HepG2 (cell line): ENCODE data around the gene PHACTR1. TPM values are rescaled to one million over a fixed set of nuclear protein-coding genes. Genes with fewer than 3 reads are reported as not detected.

ENCODE experiments used
- ATAC-seq: fragments of 200-7000 bp; cut with Tn5 transposase; 3 replicates; pipeline ENCODE4 v1.9.1; 2020; ENCODE audit warnings: mild to moderate bottlenecking, moderate library complexity
- BruUV-seq: library from RNA; stranded (reverse); fragments of 400-500 nt; replicated peaks from 2 replicates; lab custom pipeline; 2021; lab: Mats Ljungman, UMichigan
- CTCF ChIA-PET: fragments of 300-600 bp; formaldehyde crosslinking; extraction: SDS; loops from one replicate; lab custom pipeline; 2021; ENCODE audit warnings: low total read pairs, inconsistent platforms, low intra/inter-chr PET ratio; lab: Yijun Ruan, JAX
- POLR2A ChIA-PET: fragments of 350-600 bp; sonication (Branson Sonifier 250); formaldehyde crosslinking; loops from one replicate; lab custom pipeline; 2020; ENCODE audit warnings: antibody characterized with exemption, inconsistent platforms; lab: Yijun Ruan, JAX
- DNase-seq: peaks from one replicate; pipeline ENCODE4 v3.0.0-alpha.2; 2015; ENCODE audit warnings: low spot score
- FAIRE-seq: peaks from 3 replicates; lab custom pipeline; 2011; peaks lifted over from hg19 to GRCh38; lab: Jason Lieb, UNC
- H2AFZ ChIP-seq: one replicate; pipeline ENCODE4 v1.6.1; 2011; ENCODE audit warnings: low read length, inconsistent platforms
- H3K27ac ChIP-seq: fragments of 300-600 bp; 3 replicates; pipeline ENCODE4 v1.8.0; 2011; ENCODE audit warnings: mixed run types, mild to moderate bottlenecking, mixed read lengths, low read length, inconsistent platforms; ENCODE audit not compliant: insufficient read depth; ENCODE audit errors: extremely low read length
- H3K27me3 ChIP-seq, 2 experiments: fragments of 200-600 bp in 1 of 2; 2 replicates in 1 of 2; 3 replicates in 1 of 2; pipeline versions ENCODE4 v1.6.0 to v1.8.0; 2011; ENCODE audit warnings: low read length in 2 of 2, mild to moderate bottlenecking in 2 of 2, moderate library complexity in 2 of 2, inconsistent platforms in 1 of 2; ENCODE audit not compliant: insufficient read depth in 2 of 2, control insufficient read depth in 1 of 2
- H3K36me3 ChIP-seq, 2 experiments: fragments of 200-600 bp in 1 of 2; replicated peaks in 1 of 2; 2 replicates in 1 of 2; 3 replicates in 1 of 2; pipeline versions ENCODE4 v1.5.1 to v1.8.0; 2011; ENCODE audit warnings: low read length in 2 of 2, inconsistent platforms in 1 of 2; ENCODE audit not compliant: insufficient read depth in 2 of 2, control insufficient read depth in 1 of 2
- H3K4me1 ChIP-seq: 2 replicates; pipeline ENCODE4 v1.5.1; 2012; ENCODE audit warnings: low read length, inconsistent platforms; ENCODE audit not compliant: insufficient read depth
- H3K4me2 ChIP-seq: 2 replicates; pipeline ENCODE4 v1.6.0; 2011; ENCODE audit warnings: low read depth, low read length, inconsistent platforms
- H3K4me3 ChIP-seq, 3 experiments: fragments of 200-600 bp in 1 of 3; sonication (generic), shearing (Covaris generic) in 1 of 3; replicated peaks in 1 of 3; 2 replicates each; pipeline ENCODE4 v1.5.1; 2011 to 2016; ENCODE audit warnings: low read length in 3 of 3, inconsistent platforms in 2 of 3, low read depth in 2 of 3, mild to moderate bottlenecking in 2 of 3, control low read depth in 1 of 3, mixed read lengths in 1 of 3; ENCODE audit not compliant: insufficient read depth in 1 of 3
- H3K79me2 ChIP-seq: one replicate; pipeline ENCODE4 v1.6.1; 2011; ENCODE audit warnings: low read length, inconsistent platforms; ENCODE audit not compliant: insufficient read depth
- H3K9ac ChIP-seq: 2 replicates; pipeline ENCODE4 v1.6.0; 2011; ENCODE audit warnings: mild to moderate bottlenecking, low read depth, low read length, inconsistent platforms; ENCODE audit not compliant: insufficient read depth
- H3K9me3 ChIP-seq: 2 replicates; pipeline ENCODE4 v1.5.1; 2012; ENCODE audit warnings: mild to moderate bottlenecking, low read length
- H4K20me1 ChIP-seq: 2 replicates; pipeline ENCODE4 v1.6.0; 2011; ENCODE audit warnings: inconsistent platforms, mild to moderate bottlenecking, low read length, moderate library complexity; ENCODE audit not compliant: insufficient read depth
- DRAP1 ChIP-seq: IDR thresholded peaks from 2 replicates; pipeline ENCODE4 v1.6.1; 2016; ENCODE audit warnings: missing genetic modification reagents, missing compliant biosample characterization
- GATA4 ChIP-seq: sonication (generic); IDR thresholded peaks from 2 replicates; pipeline ENCODE4 v1.6.1; 2016; ENCODE audit warnings: antibody characterized with exemption, low read depth, borderline replicate concordance
- HNRNPL ChIP-seq: fragments of 200-400 bp; formaldehyde crosslinking; IDR thresholded peaks from 2 replicates; pipeline ENCODE4 v1.6.1; 2017; ENCODE audit warnings: mild to moderate bottlenecking, low read depth, low read length
- KDM3A ChIP-seq: IDR thresholded peaks from 2 replicates; pipeline ENCODE4 v1.6.1; 2018; ENCODE audit warnings: low read depth, missing compliant biosample characterization
- MTERF4 ChIP-seq: sonication (generic); formaldehyde crosslinking; IDR thresholded peaks from 2 replicates; pipeline ENCODE4 v1.8.0; 2023; ENCODE audit warnings: mild to moderate bottlenecking, missing genetic modification reagents
- MTF1 ChIP-seq: sonication (generic); formaldehyde crosslinking; IDR thresholded peaks from 2 replicates; pipeline ENCODE4 v1.5.0; 2020; ENCODE audit warnings: missing genetic modification reagents
- MYC ChIP-seq: sonication (generic); formaldehyde crosslinking; IDR thresholded peaks from 2 replicates; pipeline ENCODE4 v1.9.0; 2021; ENCODE audit warnings: missing genetic modification reagents, borderline replicate concordance
- NR2C2 ChIP-seq: sonication (generic); formaldehyde crosslinking; IDR thresholded peaks from 2 replicates; pipeline ENCODE4 v1.4.0; 2020; ENCODE audit warnings: missing genetic modification reagents, mild to moderate bottlenecking, moderate library complexity, borderline replicate concordance
- SYNCRIP ChIP-seq: fragments of 200-400 bp; formaldehyde crosslinking; IDR thresholded peaks from 2 replicates; pipeline ENCODE4 v1.6.1; 2018; ENCODE audit warnings: mild to moderate bottlenecking, low read depth, low read length; ENCODE audit not compliant: insufficient read depth
- TEAD2 ChIP-seq: sonication (generic); formaldehyde crosslinking; IDR thresholded peaks from 2 replicates; pipeline ENCODE4 v1.9.0; 2021; ENCODE audit warnings: missing genetic modification reagents
- THAP8 ChIP-seq: sonication (generic); formaldehyde crosslinking; IDR thresholded peaks from 2 replicates; pipeline ENCODE4 v1.5.1; 2020; ENCODE audit warnings: missing genetic modification reagents, mild to moderate bottlenecking, borderline replicate concordance
- YEATS4 ChIP-seq: sonication (generic); formaldehyde crosslinking; IDR thresholded peaks from 2 replicates; pipeline ENCODE4 v1.4.0; 2020; ENCODE audit warnings: missing genetic modification reagents, borderline replicate concordance
- ZBTB20 ChIP-seq: sonication (generic); formaldehyde crosslinking; IDR thresholded peaks from 2 replicates; pipeline ENCODE4 v1.8.1; 2023; ENCODE audit warnings: missing genetic modification reagents, low read depth, mild to moderate bottlenecking, borderline replicate concordance
- ZBTB46 ChIP-seq: sonication (generic); formaldehyde crosslinking; IDR thresholded peaks from 2 replicates; pipeline ENCODE4 v1.4.0; 2020; ENCODE audit warnings: mild to moderate bottlenecking, missing genetic modification reagents, borderline replicate concordance
- ZNF644 ChIP-seq: IDR thresholded peaks from 2 replicates; pipeline ENCODE4 v1.6.1; 2016; ENCODE audit warnings: low read depth
- ZNF672 ChIP-seq: sonication (generic); formaldehyde crosslinking; IDR thresholded peaks from 2 replicates; pipeline ENCODE4 v1.8.1; 2022; ENCODE audit warnings: missing genetic modification reagents
- ZNF674 ChIP-seq: sonication (generic); formaldehyde crosslinking; IDR thresholded peaks from 2 replicates; pipeline ENCODE4 v1.5.0; 2020; ENCODE audit warnings: low read depth, mild to moderate bottlenecking, missing genetic modification reagents
- WGBS: methylation state at CpG from one replicate; pipeline ENCODE4 v1.1.6; 2017; ENCODE audit warnings: low lambda C conversion rate; 5-methylcytosine and 5-hydroxymethylcytosine counted together
- in situ Hi-C: cut with HindIII; loops from 2 replicates; pipeline ENCODE4 v1.10.0; 2017; ENCODE audit warnings: low pct_unique_long_range_greater_than_20kb; ENCODE audit not compliant: extremely low pct_ligation_motif_present
- intact Hi-C: fragments of 100-400 bp; cut with micrococcal nuclease; formaldehyde crosslinking; loops from one replicate; pipeline ENCODE4 v1.10.0; 2022; ENCODE audit not compliant: unreplicated experiment
- polyA plus RNA-seq, 8 experiments: library from polyadenylated mRNA; depleted of rRNA in 3 of 8; stranded (reverse) in 7 of 8; unstranded in 1 of 8; fragments of >200 nt; fragmentation: Illumina TruSeq in 4 of 8; extraction: Trizol in 4 of 8; gene quantifications; 2 replicates each; pipeline versions ENCODE4 v1.2.1 to v1.2.3, GENCODE V29; 2011 to 2016; ENCODE audit warnings: low read depth in 4 of 8, missing spikeins in 1 of 8, mixed read lengths in 1 of 8; ENCODE audit not compliant: insufficient read depth in 1 of 8
- total RNA-seq, 5 experiments: library from RNA; depleted of rRNA; stranded (reverse); fragments of >200 nt; fragmentation: Illumina TruSeq; extraction: Trizol; gene quantifications; 2 replicates each; pipeline ENCODE4 v1.2.3, GENCODE V29; 2016; ENCODE audit warnings: low read depth in 1 of 5

Gene PHACTR1
- total and polyA plus RNA-seq, 2 of the 13 experiments (the other 11 are each of a cell fraction or from before 2014, with no cell fraction given), result 0.09 TPM; not detected in 1

DNA sequence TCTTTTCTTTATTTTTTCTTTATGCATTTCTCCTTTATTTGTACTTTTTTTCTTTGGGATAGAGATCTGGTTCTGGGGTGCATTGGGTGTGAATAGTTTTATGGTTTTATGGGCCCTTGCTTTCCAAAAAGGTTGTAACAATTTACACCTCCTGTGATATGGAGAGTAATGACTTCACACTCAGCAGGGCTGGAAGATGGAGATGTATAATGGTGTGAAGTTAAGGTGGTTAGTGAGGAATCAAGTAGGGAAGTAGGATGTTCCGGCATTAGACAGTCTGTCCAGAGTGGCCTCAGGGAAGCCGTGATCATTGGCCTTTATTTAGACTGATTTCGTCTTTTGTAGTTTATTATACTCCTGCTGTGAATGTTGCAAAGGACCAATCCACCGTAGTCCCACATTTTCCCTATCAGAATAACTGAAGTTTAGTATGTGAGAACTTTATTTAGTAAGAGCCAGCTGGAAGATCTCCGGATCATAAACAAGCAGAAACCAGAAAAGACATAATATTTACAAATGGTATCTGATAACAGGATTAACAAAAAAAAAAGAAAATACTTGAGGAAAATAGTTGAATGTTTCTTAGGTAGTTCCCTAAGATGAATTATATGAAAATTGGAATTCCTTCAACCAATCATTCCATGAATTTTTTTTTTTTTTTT lies 356.2 kb downstream of the PHACTR1 start (continued):
- TF ChIP-seq NR2C2 (CRISPR knock-in tag), result no peak
- TF ChIP-seq MYC (CRISPR knock-in tag), result no peak
- no peak for TF ChIP-seq ZNF672

DNA sequence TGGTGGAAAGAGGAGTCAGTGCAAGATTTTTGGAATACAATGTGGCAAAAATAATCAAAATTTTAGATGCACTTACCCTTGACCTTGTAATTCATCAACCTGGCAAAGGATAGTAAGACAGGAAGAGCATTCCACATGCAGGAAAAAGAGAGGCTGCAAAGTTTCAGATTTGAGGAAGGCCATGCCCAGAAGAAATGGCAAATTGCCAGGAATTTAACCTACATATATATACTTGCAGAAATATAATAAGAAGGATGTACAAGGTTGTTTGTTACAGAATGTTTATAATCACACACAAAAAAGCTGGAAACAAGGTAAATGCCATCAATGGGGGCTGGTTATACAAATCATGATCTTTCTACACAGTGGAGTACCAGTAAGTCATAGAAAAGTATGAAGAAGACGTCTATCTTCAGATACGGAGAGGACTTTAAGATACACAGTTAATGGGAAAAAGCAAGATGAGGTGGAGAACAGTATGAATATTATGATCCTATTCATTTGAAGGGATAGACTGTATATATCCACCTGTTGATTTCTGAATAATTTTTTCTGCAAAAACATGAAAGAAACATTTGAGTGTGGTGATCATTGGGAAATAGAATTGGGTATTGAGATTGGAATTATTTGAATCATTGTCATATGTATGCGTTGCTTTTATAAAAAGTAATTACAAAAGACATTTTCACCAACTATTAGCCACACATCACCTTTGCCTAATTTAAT lies 358.0 kb downstream of the PHACTR1 start:
- in situ Hi-C loops, result no loop called here
- POLR2A ChIA-PET, result no interaction called here
- H3K4me1 ChIP-seq, result no peaks in the 10 kb centered on the region
- H3K27ac ChIP-seq, result no peak overlapping the region
- H3K9ac ChIP-seq, result no peak overlapping the region
- FAIRE-seq, result no peak
- H3K9me3 ChIP-seq, result no peaks in the 10 kb centered on the region
- no peaks in the 10 kb centered on the region for H3K79me2 ChIP-seq
- no peak overlapping the region for H2AFZ ChIP-seq
- H3K27me3 ChIP-seq, result no peaks in the 10 kb centered on the region
- no peak overlapping the region for H3K4me3 ChIP-seq
- intact Hi-C loops, result no loop called here
- H3K4me2 ChIP-seq, result no peak overlapping the region
- no peaks in the 10 kb centered on the region for H3K36me3 ChIP-seq
- H4K20me1 ChIP-seq, result no peaks in the 10 kb centered on the region
- CTCF ChIA-PET, result no interaction called here
- ATAC-seq, result no peak
- no TSS peak for BruUV-seq
- WGBS, result 23% methylated on average over 3 of the region's 3 CpGs
- no peak for DNase-seq
- no peak for TF ChIP-seq THAP8 (CRISPR knock-in tag)
- no peak for TF ChIP-seq DRAP1 (CRISPR knock-in tag)
- TF ChIP-seq MTERF4 (CRISPR knock-in tag), result no peak
- no peak for TF ChIP-seq MTF1 (CRISPR knock-in tag)
- TF ChIP-seq GATA4, result no peak
- no peak for TF ChIP-seq TEAD2
- TF ChIP-seq ZBTB46 (CRISPR knock-in tag), result no peak
- no peak for TF ChIP-seq ZNF674
- TF ChIP-seq ZBTB20 (CRISPR knock-in tag), result no peak
- no peak for TF ChIP-seq ZNF644 (CRISPR knock-in tag)
- no peak for TF ChIP-seq YEATS4 (CRISPR knock-in tag)
- TF ChIP-seq HNRNPL, result no peak
- TF ChIP-seq KDM3A (CRISPR knock-in tag), result no peak
- no peak for TF ChIP-seq SYNCRIP
